ENCODE data around the gene RYK.

Gene RYK

DNA sequence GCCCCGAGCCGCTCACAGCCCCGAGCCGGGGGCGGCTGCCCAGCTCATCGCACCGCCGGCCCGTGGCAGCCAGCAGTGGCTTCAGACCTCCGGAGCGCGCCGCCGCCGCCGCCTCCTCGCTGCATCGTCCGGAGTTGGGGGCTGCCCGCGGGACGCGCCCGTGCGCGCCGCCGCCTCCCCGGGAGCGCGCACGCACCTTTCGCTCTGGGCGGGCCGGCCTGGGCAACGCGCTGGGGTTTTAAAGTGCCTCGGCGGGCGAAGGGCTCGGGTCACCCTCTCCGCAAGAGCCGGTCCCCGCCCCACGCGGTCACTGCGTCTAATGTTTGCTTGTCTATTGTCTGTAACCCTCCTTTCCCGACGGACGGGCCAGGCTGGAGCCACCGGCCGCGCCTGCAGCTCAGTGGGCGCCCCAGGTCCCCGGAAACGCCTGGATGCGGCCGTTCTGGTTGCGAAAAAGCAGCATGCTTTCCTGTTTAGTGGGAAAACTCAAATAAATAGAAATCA is at the start of gene RYK:
RYK (minus strand) TSS at position 143 of the 504 bp plus-strand sequence. CDS start 205 bp downstream, outside the sequence.
- Mint-ChIP-seq H3K36me3 (ENCODE audit: low read depth) (peaks cover 2% of the 10 kb centered on the region), H3K27me3 (ENCODE audit: low read depth) (peaks cover 56% of the 10 kb centered on the region), H3K4me3 (peak within 1 kb of the TSS; percentile 87), H3K9me3 (peaks cover 11% of the 10 kb centered on the region), H3K4me1 (ENCODE audit: low read depth) (peaks cover 21% of the 10 kb centered on the region), H3K27ac (peak within 1 kb of the TSS; percentile 77)

GRCh38 chr3:134299888-134300206 is 49.2 kb upstream of the RYK start:
- Mint-ChIP-seq H3K27me3 (ENCODE audit: low read depth) (peaks cover 43% of the 10 kb centered on the region), H3K9me3 (peaks cover 10% of the 10 kb centered on the region), H3K4me1 (ENCODE audit: low read depth) (no peaks in the 10 kb centered on the region), H3K4me3 (no peak overlapping the region), H3K27ac (no peak overlapping the region), H3K36me3 (ENCODE audit: low read depth) (no peaks in the 10 kb centered on the region)

DNA sequence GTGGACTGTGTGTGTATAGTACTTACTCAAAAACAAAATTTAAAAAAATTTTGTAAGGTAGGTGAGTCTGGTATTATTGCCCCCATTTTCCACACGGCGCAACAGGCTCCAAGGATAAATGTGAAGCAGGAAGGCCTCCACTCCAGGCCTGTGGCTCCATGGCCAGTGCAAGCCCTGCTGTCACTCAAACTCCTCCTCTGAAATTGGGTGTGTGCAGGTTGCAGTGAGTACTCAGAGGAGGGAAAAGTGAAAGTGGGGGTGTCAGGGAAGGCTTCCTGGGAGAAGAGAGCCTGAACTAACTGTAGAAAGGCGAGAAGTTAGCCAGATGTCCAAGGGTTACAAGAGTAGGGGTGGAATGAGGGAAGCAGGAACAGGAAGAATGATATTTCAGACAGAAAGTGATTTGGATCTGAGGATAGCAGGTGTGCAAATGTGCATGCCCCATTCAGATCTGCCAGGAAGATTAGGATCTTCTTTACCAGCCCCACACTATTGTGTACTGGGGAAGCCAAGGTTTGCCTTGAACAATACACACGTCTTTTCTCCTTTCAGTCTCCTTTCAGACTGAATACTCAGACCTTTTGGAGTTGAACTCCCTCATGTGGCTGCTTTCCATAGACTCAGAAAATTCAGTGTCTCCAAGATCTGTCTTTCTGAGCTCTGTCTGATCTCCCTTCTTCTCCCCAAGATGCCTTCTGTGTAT is 48.7 kb upstream of the RYK start:
- H3K27me3 Mint-ChIP-seq (ENCODE audit: low read depth): peaks cover 38% of the 10 kb centered on the region
- peaks cover 10% of the 10 kb centered on the region for H3K9me3 Mint-ChIP-seq
- H3K4me3 Mint-ChIP-seq: no peak overlapping the region
- H3K36me3 Mint-ChIP-seq (ENCODE audit: low read depth): no peaks in the 10 kb centered on the region
- H3K4me1 Mint-ChIP-seq (ENCODE audit: low read depth): no peaks in the 10 kb centered on the region
- no peak overlapping the region for H3K27ac Mint-ChIP-seq

DNA sequence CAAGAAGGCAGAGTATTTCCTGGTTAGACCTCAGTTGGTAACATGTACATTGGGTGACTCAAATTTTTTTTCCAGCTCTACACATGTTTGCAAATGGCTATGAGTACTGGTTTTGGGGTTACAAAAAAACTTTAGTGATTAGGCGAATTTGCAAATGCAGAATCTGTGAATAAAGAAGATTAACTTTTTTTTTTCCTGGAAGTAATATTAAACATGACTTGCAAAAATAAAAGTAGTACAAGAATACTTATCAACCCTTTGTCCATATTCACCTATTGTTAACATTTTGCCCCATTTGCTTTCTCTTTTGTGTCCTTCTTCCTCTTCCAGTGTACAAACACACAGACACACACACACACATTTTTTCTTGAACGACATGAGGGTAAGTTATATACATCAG is 47.6 kb upstream of the RYK start:
- H3K4me3 Mint-ChIP-seq: no peak overlapping the region
- H3K9me3 Mint-ChIP-seq: peaks cover 10% of the 10 kb centered on the region
- no peaks in the 10 kb centered on the region for H3K36me3 Mint-ChIP-seq (ENCODE audit: low read depth)
- H3K27ac Mint-ChIP-seq: no peak overlapping the region
- peaks cover 28% of the 10 kb centered on the region for H3K27me3 Mint-ChIP-seq (ENCODE audit: low read depth)
- H3K4me1 Mint-ChIP-seq (ENCODE audit: low read depth): no peaks in the 10 kb centered on the region

GRCh38 chr3:134296616-134297015 is 46.0 kb upstream of the RYK start:
- no peak overlapping the region for H3K27ac Mint-ChIP-seq
- H3K4me3 Mint-ChIP-seq: no peak overlapping the region
- peaks cover 10% of the 10 kb centered on the region for H3K9me3 Mint-ChIP-seq
- no peaks in the 10 kb centered on the region for H3K36me3 Mint-ChIP-seq (ENCODE audit: low read depth)
- peaks cover 23% of the 10 kb centered on the region for H3K27me3 Mint-ChIP-seq (ENCODE audit: low read depth)
- no peaks in the 10 kb centered on the region for H3K4me1 Mint-ChIP-seq (ENCODE audit: low read depth)

DNA sequence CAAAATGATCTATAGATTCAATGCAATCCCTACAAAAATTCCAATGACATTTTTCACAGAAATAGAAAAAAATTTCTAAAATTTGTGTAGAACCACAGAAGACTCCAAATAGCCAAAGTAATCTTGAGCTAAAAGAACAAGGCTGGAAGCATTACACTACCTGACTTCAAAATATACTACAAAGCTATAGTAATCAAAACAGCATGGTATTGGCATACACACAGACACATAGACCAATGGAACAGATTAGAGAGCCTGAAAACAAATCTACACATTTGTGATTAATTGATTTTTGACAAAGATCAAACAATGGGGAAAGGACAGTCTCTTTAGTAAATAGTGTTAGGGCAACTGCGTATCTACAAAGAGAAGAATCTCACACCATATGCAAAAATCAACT is 45.3 kb upstream of the RYK start:
- no peaks in the 10 kb centered on the region for H3K4me1 Mint-ChIP-seq (ENCODE audit: low read depth)
- peaks cover 10% of the 10 kb centered on the region for H3K9me3 Mint-ChIP-seq
- H3K4me3 Mint-ChIP-seq: no peak overlapping the region
- H3K36me3 Mint-ChIP-seq (ENCODE audit: low read depth): no peaks in the 10 kb centered on the region
- no peak overlapping the region for H3K27ac Mint-ChIP-seq
- peaks cover 30% of the 10 kb centered on the region for H3K27me3 Mint-ChIP-seq (ENCODE audit: low read depth)

- H3K27ac Mint-ChIP-seq: no peak overlapping the region
- no peak overlapping the region for H3K4me3 Mint-ChIP-seq
- H3K27me3 Mint-ChIP-seq (ENCODE audit: low read depth): peaks cover 30% of the 10 kb centered on the region
- no peaks in the 10 kb centered on the region for H3K4me1 Mint-ChIP-seq (ENCODE audit: low read depth)
- H3K36me3 Mint-ChIP-seq (ENCODE audit: low read depth): no peaks in the 10 kb centered on the region
- H3K9me3 Mint-ChIP-seq: peaks cover 10% of the 10 kb centered on the region
Measured at GRCh38 chr3:134294302-134295280, 43.9 kb upstream of the RYK start.

DNA sequence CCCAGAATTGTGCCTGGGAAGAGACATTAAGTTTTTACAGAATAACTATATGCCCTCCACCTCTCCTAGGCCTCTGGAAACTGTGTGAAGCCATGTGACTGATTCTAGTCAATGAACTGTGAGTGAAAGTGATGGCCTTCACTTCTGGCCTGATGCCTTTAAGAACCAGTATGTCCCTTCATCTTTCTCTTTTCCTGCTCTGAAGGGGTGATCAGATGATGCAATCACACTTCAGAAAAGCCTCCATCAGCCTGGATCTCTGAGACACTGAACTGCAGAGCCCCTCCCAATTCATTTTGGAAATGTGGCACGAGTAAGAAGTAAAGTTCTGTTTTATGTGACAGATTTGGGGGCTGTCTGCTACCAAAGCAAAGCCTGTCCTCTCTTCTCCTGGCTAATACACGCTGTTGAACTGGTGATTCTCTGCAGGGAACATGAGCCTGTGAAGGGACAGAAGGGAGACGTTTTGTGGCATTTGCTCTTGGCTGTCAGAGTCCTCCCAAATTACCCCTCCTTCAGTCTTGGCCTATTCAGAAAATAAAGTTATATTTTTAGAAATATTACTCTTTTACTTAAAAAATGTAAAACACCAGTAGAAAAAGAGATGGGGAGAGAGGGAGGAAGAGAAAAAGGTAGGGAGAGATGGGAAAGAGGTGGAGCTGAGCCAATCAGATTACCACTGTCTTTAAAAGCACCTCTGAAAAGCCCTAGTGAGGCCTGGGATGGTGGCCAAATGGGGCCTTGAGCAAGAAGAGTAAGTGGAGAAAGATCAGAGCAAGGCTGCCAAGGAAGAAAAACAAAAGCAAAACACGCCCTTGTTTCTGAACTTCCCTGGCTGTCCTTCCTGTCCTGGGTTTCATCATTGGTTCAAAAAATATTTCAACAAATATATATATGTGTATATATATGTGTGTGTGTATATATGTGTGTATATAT is 40.9 kb upstream of the RYK start:
- no peak overlapping the region for H3K4me3 Mint-ChIP-seq
- no peak overlapping the region for H3K27ac Mint-ChIP-seq
- H3K36me3 Mint-ChIP-seq (ENCODE audit: low read depth): no peaks in the 10 kb centered on the region
- H3K27me3 Mint-ChIP-seq (ENCODE audit: low read depth): peaks cover 44% of the 10 kb centered on the region
- no peaks in the 10 kb centered on the region for H3K4me1 Mint-ChIP-seq (ENCODE audit: low read depth)
- H3K9me3 Mint-ChIP-seq: peaks cover 9% of the 10 kb centered on the region

GRCh38 chr3:134287512-134287911 is 36.9 kb upstream of the RYK start:
- H3K36me3 Mint-ChIP-seq (ENCODE audit: low read depth): no peaks in the 10 kb centered on the region
- H3K4me3 Mint-ChIP-seq: no peak overlapping the region
- H3K27me3 Mint-ChIP-seq (ENCODE audit: low read depth): peaks cover 63% of the 10 kb centered on the region
- no peaks in the 10 kb centered on the region for H3K9me3 Mint-ChIP-seq
- no peaks in the 10 kb centered on the region for H3K4me1 Mint-ChIP-seq (ENCODE audit: low read depth)
- no peak overlapping the region for H3K27ac Mint-ChIP-seq

DNA sequence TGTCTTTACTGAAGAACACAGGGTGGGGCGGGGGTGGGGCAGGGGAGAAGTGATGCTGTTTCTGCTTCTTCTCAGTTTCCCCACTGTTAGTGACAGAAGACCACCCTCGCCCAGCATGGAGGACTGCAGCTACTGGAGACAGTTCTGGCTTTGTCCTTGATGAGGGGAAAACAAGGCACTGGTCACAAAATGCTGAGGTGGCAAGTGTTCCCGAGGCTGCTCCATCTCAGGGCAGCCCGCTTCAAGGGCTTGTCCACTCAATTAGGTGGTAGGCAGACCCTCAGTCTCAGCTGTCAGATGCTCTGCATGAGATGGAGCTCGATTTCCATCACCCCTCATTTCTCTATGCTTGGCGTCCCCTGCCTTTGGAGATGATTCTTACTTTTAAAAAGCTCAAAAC is 33.8 kb upstream of the RYK start:
- no peaks in the 10 kb centered on the region for H3K4me1 Mint-ChIP-seq (ENCODE audit: low read depth)
- peaks cover 67% of the 10 kb centered on the region for H3K27me3 Mint-ChIP-seq (ENCODE audit: low read depth)
- no peak overlapping the region for H3K4me3 Mint-ChIP-seq
- H3K9me3 Mint-ChIP-seq: no peaks in the 10 kb centered on the region
- H3K36me3 Mint-ChIP-seq (ENCODE audit: low read depth): no peaks in the 10 kb centered on the region
- no peak overlapping the region for H3K27ac Mint-ChIP-seq

GRCh38 chr3:134282659-134283047 is 32.0 kb upstream of the RYK start:
- no peaks in the 10 kb centered on the region for H3K4me1 Mint-ChIP-seq (ENCODE audit: low read depth)
- H3K4me3 Mint-ChIP-seq: no peak overlapping the region
- peaks cover 55% of the 10 kb centered on the region for H3K27me3 Mint-ChIP-seq (ENCODE audit: low read depth)
- no peaks in the 10 kb centered on the region for H3K36me3 Mint-ChIP-seq (ENCODE audit: low read depth)
- no peak overlapping the region for H3K27ac Mint-ChIP-seq
- H3K9me3 Mint-ChIP-seq: no peaks in the 10 kb centered on the region

DNA sequence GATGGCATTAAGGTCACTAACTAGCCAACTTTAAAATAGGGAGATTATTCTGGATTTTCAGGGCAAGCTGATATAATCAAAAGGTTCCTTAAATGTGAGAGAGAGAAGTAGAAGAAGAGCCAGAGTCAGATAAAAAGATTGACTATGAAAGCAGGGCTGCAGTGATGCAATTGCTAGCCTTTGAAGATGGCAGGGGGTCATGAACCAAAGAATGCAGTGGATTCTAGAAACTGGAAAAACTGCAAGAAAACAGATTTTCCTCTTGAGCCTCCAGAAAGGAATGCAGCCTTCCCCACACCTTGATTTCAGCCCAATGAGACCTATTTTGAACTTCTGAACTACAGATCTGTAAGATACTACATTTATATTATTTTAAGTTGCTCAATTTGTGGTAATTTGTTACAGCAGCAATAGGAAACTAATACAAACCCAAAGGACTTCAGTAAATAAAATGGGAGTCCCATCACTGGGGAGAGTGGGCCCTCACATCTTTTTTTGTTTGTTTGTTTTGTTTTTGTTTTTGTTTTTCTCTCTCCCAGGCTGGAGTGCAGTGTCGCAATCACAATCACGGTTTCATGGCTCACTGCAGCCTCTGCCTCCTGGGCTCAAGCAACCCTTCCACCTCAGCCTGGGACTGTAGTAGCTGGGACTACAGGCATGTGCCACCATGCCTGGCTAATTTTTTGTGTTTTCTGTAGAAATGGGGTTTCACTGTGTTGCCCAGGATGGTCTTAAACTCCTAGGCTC is 31.4 kb upstream of the RYK start:
- Mint-ChIP-seq H3K27ac (no peak overlapping the region), H3K27me3 (ENCODE audit: low read depth) (peaks cover 55% of the 10 kb centered on the region), H3K9me3 (no peaks in the 10 kb centered on the region), H3K36me3 (ENCODE audit: low read depth) (no peaks in the 10 kb centered on the region), H3K4me1 (ENCODE audit: low read depth) (no peaks in the 10 kb centered on the region), H3K4me3 (no peak overlapping the region)

DNA sequence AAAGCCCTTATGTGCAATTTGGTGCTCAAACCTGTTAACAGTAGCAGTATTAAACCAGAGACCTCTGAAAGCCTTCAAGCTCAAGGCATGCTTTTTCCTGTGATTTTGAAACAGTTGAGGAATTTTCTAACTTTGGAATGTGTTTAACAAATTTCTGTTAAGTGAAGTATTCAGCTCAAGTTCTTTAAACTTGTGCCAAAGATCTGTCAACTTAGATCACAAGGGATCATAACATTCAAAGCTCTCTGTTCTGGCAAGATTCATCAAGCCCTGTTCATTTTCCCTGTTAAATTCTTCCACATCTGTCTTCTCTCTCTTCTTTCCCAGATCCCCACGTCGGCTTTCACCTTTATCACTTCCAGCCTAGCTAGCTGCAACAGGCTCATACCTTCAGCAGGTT is 28.8 kb upstream of the RYK start:
- no peak overlapping the region for H3K27ac Mint-ChIP-seq
- no peak overlapping the region for H3K4me3 Mint-ChIP-seq
- no peaks in the 10 kb centered on the region for H3K4me1 Mint-ChIP-seq (ENCODE audit: low read depth)
- H3K27me3 Mint-ChIP-seq (ENCODE audit: low read depth): peaks cover 61% of the 10 kb centered on the region
- H3K9me3 Mint-ChIP-seq: no peaks in the 10 kb centered on the region
- H3K36me3 Mint-ChIP-seq (ENCODE audit: low read depth): no peaks in the 10 kb centered on the region

Data from T-helper 1 cell treated with Interleukin-12 subunit alpha and Interleukin-12 subunit beta and Interleukin-4 antibody, amounts not matched to agents 30 μg/mL and 1 μg/mL, for 36 hours (primary cell).